ENCODE data around the gene MAGED2. TPM values are rescaled to one million over a fixed set of nuclear protein-coding genes. Genes with fewer than 3 reads are reported as not detected.
A peak's percentile ranks its signal among the peaks of the same experiment; 100 is the strongest.

MAGED2 gene
- total RNA-seq, 1 donor from 2014 or later, result 410 TPM

- Mint-ChIP-seq H3K4me1 (peaks cover 10% of the 10 kb centered on the region), H3K4me3 (no peak overlapping the region), H3K36me3 (peaks cover 7% of the 10 kb centered on the region), H3K27ac (no peak overlapping the region), H3K9me3 (peaks cover 18% of the 10 kb centered on the region), H3K27me3 (ENCODE audit: low read depth) (no peaks in the 10 kb centered on the region)
- TF ChIP-seq CTCF (IDR thresholded peaks at IDR 0.05; ENCODE audit: unreplicated experiment), result no peak
- no peak for DNase-seq (ENCODE audit: low spot score in 2 of 2, unreplicated experiment in 2 of 2)
These were observed 13.2 kb downstream of the MAGED2 start for GRCh38 chrX:54820737-54821136.

GRCh38 chrX:54821310-54821709 is 13.8 kb downstream of the MAGED2 start:
- Mint-ChIP-seq H3K27ac (no peak overlapping the region), H3K27me3 (ENCODE audit: low read depth) (no peaks in the 10 kb centered on the region), H3K4me3 (no peak overlapping the region), H3K4me1 (peaks cover 11% of the 10 kb centered on the region), H3K9me3 (peaks cover 15% of the 10 kb centered on the region), H3K36me3 (peaks cover 2% of the 10 kb centered on the region)
- no peak for DNase-seq (ENCODE audit: low spot score in 2 of 2, unreplicated experiment in 2 of 2)
- TF ChIP-seq CTCF (IDR thresholded peaks at IDR 0.05; ENCODE audit: unreplicated experiment), result no peak

- Mint-ChIP-seq H3K27me3 (ENCODE audit: low read depth) (no peaks in the 10 kb centered on the region), H3K9me3 (peaks cover 22% of the 10 kb centered on the region), H3K27ac (peak overlapping the region; percentile 69), H3K4me1 (peaks cover 13% of the 10 kb centered on the region), H3K36me3 (no peaks in the 10 kb centered on the region), H3K4me3 (no peak overlapping the region)
- no peak for TF ChIP-seq CTCF (IDR thresholded peaks at IDR 0.05; ENCODE audit: unreplicated experiment)
- no peak for DNase-seq (ENCODE audit: low spot score in 2 of 2, unreplicated experiment in 2 of 2)
These were observed 16.6 kb downstream of the MAGED2 start for GRCh38 chrX:54824195-54824594.

GRCh38 chrX:54824722-54825121 is 17.2 kb downstream of the MAGED2 start:
- no peak for TF ChIP-seq CTCF (IDR thresholded peaks at IDR 0.05; ENCODE audit: unreplicated experiment)
- no peaks in the 10 kb centered on the region for H3K36me3 Mint-ChIP-seq
- peaks cover 13% of the 10 kb centered on the region for H3K4me1 Mint-ChIP-seq
- H3K4me3 Mint-ChIP-seq, result no peak overlapping the region
- no peak overlapping the region for H3K27ac Mint-ChIP-seq
- DNase-seq (ENCODE audit: low spot score in 2 of 2, unreplicated experiment in 2 of 2), result no peak
- H3K9me3 Mint-ChIP-seq, result peaks cover 22% of the 10 kb centered on the region
- H3K27me3 Mint-ChIP-seq (ENCODE audit: low read depth), result no peaks in the 10 kb centered on the region

- Mint-ChIP-seq H3K9me3 (peaks cover 22% of the 10 kb centered on the region), H3K36me3 (no peaks in the 10 kb centered on the region), H3K27ac (no peak overlapping the region), H3K4me3 (no peak overlapping the region), H3K4me1 (peaks cover 13% of the 10 kb centered on the region), H3K27me3 (ENCODE audit: low read depth) (no peaks in the 10 kb centered on the region)
- no peak for DNase-seq (ENCODE audit: low spot score in 2 of 2, unreplicated experiment in 2 of 2)
- TF ChIP-seq CTCF (IDR thresholded peaks at IDR 0.05; ENCODE audit: unreplicated experiment), result no peak
These were observed 18.3 kb downstream of the MAGED2 start for GRCh38 chrX:54825716-54826438.

All from mesothelial cell of epicardium (in vitro differentiated cells).